GM15510 (cell line): ENCODE results near the gene BTBD9.

Experiments used
- POLR2A ChIP-seq: IDR thresholded peaks from 3 replicates; pipeline ENCODE4 v1.6.1; 2011; ENCODE audit warnings: borderline replicate concordance; ENCODE audit not compliant: insufficient read length; ENCODE audit errors: extremely low read depth

BTBD9 gene

DNA sequence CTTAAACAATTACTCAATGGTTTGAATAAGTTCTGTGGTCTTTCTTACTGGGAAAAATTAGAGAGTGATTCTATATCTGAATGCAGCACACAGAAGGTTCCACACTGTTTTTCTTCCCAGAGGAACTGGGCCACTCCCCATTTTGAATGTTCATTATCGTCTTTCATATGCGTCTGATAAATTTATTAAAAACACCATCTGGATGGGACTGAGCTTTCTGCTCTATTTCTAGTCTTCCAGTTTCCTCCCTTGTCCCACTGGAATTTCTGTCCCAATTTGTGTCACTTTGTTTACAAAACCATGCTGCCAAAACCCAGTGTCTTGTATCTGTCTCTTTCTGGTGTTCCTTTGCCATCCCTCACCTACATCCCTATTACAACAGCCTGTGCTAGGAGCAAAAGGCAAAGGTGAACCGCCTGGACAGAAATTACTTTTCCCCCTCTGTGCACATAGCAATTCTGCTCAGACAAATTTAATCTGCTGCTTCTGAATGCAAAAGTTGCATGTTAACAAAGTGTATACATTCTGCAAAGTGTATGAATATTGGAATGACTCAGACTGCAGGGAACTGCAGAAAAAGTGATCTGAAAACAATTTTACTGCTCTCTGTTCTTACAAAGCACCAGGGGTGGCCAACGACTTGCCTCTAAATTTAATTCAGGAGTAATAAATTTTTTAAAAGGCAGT, 333.6 kb downstream of the BTBD9 start:
- TF ChIP-seq POLR2A, result no peak

DNA sequence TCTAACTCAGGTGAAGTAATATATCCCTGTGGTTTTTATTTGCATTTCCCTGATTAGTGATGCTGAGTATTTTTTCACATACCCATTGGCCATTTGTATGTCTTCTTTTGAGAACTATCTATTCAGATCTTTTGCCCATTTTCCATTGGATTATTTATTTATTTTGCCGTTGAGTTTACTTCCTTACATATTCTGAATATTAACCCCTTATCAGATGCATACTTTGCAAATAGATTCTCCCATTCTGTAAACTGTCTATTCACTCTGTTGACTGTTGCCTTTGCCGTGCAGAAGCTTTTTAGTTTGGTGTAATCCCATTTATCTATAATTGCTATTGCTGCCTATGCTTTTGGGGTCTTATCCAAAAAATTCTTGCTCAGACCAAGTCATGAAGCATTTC, 336.9 kb downstream of the BTBD9 start:
- no peak for TF ChIP-seq POLR2A

DNA sequence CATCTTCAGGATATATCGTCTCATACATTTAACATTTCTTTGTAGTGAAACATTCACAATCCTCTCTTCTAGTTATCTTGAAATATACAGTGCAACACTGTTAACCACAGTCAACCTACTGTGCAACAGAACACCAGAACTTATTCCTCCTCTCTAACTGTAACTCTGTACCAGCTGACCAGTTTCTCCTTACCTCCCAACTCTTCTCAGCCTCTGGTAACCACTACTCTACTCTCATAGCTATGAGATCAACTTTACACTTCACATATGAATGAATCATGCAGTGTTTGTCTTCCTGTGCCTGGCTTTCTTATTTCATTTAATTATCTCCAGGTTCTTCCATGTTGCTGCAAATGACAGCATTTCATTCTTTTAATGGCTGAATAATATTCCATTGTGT, 337.6 kb downstream of the BTBD9 start:
- no peak for TF ChIP-seq POLR2A

DNA sequence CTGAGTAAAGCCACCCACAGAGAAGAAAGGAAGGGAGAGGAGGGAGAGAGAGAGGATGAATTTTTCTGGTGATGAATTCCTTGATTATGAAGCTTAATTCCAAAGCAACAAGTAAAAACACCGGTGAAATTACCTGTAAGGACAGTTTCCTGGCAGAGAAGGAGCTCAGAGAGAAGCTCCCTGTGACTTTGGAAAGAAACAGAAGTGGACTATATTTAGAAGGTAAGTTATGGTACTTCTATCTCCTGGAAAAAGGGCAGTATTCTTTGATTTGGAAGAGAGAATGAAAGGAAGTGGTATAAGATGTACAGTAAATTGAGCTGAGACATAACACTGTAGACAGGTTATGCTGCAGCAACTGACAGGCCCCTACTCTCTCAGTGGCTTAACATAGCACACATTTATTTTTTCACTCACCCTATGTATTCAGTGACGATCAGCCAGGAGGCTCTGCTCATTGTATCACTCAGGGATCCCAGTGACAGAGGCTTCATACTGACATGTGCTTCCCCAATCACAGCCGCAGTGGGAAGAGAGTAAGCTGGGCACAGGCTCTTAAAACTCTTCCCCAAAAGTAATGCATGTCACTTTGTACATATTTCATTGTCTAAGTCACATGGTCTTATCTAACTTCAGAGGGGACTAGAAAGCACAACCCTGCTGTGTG, 349.5 kb downstream of the BTBD9 start:
- TF ChIP-seq POLR2A, result no peak

DNA sequence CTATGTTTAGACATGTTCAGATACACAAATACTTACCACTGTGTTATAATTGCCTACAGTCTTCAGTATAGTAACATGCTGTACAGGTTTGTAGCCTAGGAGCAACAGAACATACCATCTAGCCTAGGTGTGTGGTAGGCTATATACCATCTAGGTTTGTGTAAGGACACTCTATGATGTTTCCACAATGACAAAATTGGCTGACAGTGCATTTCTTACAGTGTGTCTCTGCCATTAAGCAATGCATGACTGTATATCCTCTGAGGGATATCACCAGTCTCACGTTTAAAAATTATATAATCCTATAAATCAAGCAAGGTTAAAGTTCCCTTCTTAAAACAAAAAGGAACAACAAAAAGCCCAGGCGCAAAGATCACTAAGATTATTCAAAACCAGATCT, 352.2 kb downstream of the BTBD9 start:
- TF ChIP-seq POLR2A, result no peak

DNA sequence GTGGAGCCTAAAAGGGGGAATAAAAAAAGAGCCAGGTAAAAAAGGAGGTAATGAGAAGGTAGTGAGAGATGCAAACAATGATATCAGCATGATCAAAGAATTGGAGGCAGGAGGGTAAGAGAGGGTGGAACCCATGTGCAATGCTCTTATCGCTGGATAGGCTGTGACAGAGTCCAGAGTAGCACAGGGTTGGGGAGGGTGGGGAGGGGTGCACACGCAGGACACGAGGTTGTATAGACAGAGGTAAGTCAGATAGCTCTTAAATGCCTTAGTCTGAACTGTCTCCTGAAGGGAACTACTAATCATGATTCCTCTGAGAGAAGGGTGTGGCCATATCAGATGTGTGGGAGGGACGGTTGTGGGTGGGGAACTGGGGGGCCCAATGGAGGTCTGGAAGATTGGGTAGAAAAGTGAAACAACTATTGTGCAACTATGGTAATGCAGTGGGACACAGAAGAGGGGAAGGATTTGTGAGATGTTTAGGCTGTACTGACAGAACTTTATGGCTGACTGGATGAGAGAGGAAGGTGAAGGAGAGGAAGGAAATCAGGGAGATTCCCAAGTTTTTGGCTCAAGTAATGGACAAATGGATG, 354.8 kb downstream of the BTBD9 start:
- no peak for TF ChIP-seq POLR2A

DNA sequence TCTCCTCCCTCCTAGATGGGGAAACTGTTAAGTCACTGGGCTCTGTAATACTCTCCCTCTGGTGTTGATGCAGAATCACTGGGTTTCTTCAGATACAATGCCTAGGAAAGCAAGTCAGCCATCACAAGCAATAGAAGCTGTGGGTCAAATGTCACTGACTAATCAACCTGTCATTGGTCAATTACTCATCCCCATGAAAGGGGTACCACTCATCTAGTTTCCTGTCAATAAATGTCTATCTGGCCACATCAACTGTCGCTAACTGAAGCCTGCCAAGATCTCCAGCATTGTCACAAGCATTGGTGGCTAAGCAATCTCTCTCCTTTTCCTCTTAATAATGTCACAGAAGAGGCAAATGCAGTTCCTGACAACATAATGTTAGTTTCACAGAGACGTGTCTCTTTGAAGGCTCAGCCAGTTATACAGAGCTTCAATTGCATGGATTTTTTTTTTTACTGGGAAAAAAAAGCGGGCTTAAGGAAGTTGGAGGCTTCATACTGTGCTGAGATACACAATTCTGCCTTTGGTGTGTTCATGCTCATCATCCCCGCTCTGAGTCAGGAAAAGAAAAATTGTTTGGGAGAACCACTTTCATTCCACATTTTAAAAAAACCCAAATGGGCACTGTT, 355.9 kb downstream of the BTBD9 start:
- no peak for TF ChIP-seq POLR2A

DNA sequence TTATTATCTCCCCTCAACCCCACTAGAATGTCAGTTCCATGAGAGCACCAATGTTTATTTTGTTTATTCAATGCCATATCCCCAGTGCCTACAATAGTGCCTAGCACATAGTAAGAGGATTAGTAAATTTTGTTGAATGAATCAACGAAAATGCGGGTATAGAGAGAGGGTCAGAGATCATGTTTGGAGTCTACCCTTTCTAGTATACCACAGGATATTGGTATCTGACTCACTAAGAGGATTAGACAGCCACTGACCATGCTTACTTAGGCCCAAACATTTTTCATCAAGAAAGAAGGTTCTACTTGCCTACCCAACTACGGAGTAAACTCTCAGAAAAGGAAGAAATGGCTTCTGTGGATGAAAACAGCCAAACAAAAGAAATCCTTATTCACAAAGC, 356.8 kb downstream of the BTBD9 start:
- no peak for TF ChIP-seq POLR2A

DNA sequence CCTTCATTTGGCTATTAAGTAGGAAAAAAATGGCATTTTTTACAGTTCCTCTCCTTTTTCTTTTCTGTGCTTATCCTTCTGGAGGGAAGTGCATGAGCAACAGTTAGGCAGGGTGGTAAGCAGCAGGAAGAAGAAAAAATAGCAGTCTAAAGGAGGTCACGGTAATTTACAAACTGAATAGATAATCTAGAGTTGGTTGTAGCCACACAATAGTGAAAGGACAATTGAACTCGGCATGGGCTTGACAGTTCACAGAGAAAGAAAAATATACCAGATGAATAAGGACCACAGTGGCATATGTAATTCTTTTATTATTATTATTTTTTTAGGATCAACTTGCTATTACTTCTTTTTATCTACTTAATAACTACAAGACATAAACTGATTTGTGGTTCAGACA, 358.6 kb downstream of the BTBD9 start:
- TF ChIP-seq POLR2A, result no peak

DNA sequence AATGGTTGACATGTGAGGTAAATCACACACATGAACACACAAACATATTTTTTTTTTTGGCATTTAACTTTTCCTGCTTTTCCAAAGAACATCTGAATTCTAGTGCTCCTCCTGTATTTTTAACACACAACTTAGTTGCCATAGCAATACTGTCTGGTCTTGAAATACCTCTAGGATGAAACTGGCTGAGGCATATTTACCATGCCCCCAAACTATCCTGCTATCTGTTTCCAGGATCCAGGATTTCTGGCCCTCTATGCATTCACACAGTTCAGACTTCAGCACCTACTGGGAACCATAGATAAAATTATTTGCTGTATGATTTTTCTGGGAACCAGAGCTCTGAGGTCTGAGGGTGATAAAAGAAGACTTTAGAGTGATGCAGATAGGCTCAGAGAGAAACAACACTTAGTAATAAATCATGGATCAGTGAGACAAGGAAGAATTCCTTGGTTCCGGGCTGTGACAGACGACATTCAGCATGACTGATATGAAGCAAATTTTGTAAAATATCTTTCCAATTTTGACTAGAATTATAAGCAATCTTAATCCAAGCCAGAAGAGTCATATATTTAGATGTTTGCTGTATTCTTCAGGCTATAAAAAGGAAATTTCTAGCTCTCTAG, 359.7 kb downstream of the BTBD9 start:
- TF ChIP-seq POLR2A, result no peak

DNA sequence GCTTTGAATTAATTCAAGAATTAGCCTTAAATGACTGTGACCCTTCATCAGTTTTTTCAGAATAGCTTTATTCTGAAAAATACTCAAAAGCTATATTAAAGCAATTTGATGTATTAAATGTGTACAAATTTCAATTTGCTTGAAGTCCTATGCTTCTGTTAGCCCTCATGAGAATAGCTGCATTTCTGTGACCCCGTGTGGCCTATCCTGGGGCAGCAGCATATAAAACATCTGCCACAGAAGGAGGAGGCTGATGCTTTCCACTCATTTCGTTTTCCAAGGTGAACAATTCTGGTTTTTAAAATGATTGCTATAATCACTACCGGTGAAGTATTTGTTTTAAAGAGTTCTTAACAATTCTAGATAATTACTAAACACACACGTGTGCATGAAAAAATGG, 360.3 kb downstream of the BTBD9 start:
- no peak for TF ChIP-seq POLR2A

DNA sequence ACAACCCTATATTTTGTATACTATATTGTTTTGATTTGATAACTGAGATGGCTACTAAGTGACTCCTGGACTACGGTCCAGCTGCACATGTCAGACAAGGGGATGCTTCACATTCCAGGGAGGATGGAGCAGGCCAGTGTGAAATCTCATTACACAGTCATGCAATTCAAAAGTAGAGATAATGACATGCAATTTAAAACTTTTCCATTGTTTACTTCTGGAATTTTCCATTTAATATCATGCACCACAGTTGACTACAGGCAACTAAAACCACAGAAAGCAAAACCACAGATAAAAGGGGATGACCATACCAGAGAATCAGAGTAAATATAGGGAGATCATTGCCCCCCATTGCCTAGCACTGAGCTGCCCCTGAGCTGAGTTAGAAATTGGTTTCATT, 366.4 kb downstream of the BTBD9 start:
- TF ChIP-seq POLR2A, result no peak

DNA sequence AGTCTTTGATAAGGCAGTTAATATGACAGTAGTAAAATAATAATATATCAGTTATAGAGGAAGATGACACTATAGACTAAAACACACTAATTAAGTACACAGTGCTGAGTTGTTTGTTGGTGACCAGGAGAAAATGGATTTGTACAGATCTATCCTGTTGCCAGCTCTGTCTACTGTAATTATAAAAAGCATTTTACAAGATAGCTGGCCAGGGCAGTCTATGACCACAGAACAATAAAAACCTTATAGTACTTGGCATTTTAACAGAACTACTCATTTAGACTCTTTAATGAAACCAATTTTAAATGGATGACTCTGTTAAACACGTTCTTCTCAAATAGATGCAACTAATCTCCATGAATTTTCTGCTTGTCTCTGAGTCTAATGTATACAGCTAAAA, 367.5 kb downstream of the BTBD9 start:
- no peak for TF ChIP-seq POLR2A

DNA sequence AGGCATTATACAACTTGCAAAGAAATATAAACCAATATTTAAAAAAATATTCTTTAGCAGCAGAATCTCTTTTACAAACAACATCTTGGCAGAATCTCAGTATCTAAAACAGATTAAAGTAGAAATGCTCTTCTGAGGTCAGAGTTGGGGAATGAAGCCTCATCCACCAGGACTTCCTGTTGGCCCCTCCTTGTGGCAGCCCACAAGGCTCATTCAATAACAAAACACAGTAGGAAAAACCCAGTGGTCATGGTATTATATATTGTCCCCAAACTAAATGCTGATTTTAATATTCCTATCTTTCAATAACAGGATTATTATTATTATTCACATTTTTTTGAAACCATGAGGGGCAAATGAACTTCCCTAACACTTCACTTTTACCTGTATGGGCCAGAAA, 368.6 kb downstream of the BTBD9 start:
- TF ChIP-seq POLR2A, result no peak

DNA sequence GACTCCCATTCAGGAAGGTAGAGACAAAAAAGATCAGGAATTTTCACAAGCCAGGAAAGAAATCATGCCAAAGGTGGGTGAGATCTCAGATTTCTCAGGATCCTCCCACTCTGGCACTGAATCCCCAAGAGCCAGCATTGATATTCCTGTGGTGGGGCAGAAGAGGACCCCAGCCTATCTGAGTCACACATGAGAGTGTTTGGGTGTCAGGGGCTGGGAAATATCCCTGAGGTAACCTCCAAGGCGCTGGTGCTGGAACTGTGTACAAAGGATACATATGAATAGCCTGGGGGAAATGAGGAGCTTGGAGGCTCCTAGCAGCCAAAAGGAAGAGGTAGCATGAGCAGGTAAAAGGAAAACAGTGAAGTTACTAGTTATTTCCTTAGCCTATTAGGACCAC, 369.4 kb downstream of the BTBD9 start:
- no peak for TF ChIP-seq POLR2A
